Measurements from ENCODE around the gene FAM76B. TPM values are rescaled to one million over a fixed set of nuclear protein-coding genes. Genes with fewer than 3 reads are reported as not detected.

Gene FAM76B
- total RNA-seq, 1 donor from 2014 or later, result 139 TPM

- no peaks in the 10 kb centered on the region for H3K27me3 ChIP-seq
- H2AFZ ChIP-seq (replicated peaks), result no peak overlapping the region
- Mint-ChIP-seq H3K27ac (no peak overlapping the region), H3K4me3 (no peak overlapping the region), H3K4me1 (no peaks in the 10 kb centered on the region), H3K9me3 (no peaks in the 10 kb centered on the region), H3K27me3 (ENCODE audit: insufficient read depth, low read depth) (no peaks in the 10 kb centered on the region), H3K36me3 (no peaks in the 10 kb centered on the region)
- no peaks in the 10 kb centered on the region for H3K79me2 ChIP-seq (ENCODE audit: low read depth)
- no peaks in the 10 kb centered on the region for H4K20me1 ChIP-seq (ENCODE audit: low read depth)
- DNase-seq (ENCODE audit: low spot score), result no peak
- H3K4me3 ChIP-seq, result no peak overlapping the region
- H3K27ac ChIP-seq, result no peak overlapping the region
- no peak overlapping the region for H3K9ac ChIP-seq
- no peaks in the 10 kb centered on the region for H3K9me3 ChIP-seq (ENCODE audit: low read depth)
- H3K4me2 ChIP-seq, result no peak overlapping the region
- no peaks in the 10 kb centered on the region for H3F3A ChIP-seq (ENCODE audit: low read depth)
- no peak for TF ChIP-seq EZH2 (IDR thresholded peaks at IDR 0.05)
- TF ChIP-seq EZH2phosphoT487 (IDR thresholded peaks at IDR 0.05), result no peak
- TF ChIP-seq CTCF (IDR thresholded peaks at IDR 0.05), result no peak
- H3K4me1 ChIP-seq, result no peaks in the 10 kb centered on the region
- H3K36me3 ChIP-seq, result no peaks in the 10 kb centered on the region
Observed at GRCh38 chr11:95729462-95729861, 60.1 kb downstream of the FAM76B start.

GRCh38 chr11:95728790-95729189, 60.8 kb downstream of the FAM76B start:
- no peak overlapping the region for H3K27ac ChIP-seq
- no peaks in the 10 kb centered on the region for H3K79me2 ChIP-seq (ENCODE audit: low read depth)
- no peaks in the 10 kb centered on the region for H3K4me1 Mint-ChIP-seq
- H3K27ac Mint-ChIP-seq, result no peak overlapping the region
- no peaks in the 10 kb centered on the region for H4K20me1 ChIP-seq (ENCODE audit: low read depth)
- no peaks in the 10 kb centered on the region for H3K36me3 ChIP-seq
- no peak for TF ChIP-seq CTCF (IDR thresholded peaks at IDR 0.05)
- TF ChIP-seq EZH2phosphoT487 (IDR thresholded peaks at IDR 0.05), result no peak
- no peak for TF ChIP-seq EZH2 (IDR thresholded peaks at IDR 0.05)
- no peak overlapping the region for H3K9ac ChIP-seq
- H3K4me3 ChIP-seq, result no peak overlapping the region
- no peaks in the 10 kb centered on the region for H3F3A ChIP-seq (ENCODE audit: low read depth)
- no peaks in the 10 kb centered on the region for H3K9me3 Mint-ChIP-seq
- no peak overlapping the region for H3K4me2 ChIP-seq
- no peaks in the 10 kb centered on the region for H3K4me1 ChIP-seq
- no peak for DNase-seq (ENCODE audit: low spot score)
- H2AFZ ChIP-seq (replicated peaks), result no peak overlapping the region
- peaks cover 2% of the 10 kb centered on the region for H3K27me3 Mint-ChIP-seq (ENCODE audit: insufficient read depth, low read depth)
- H3K4me3 Mint-ChIP-seq, result no peak overlapping the region
- H3K36me3 Mint-ChIP-seq, result no peaks in the 10 kb centered on the region
- H3K27me3 ChIP-seq, result no peaks in the 10 kb centered on the region
- no peaks in the 10 kb centered on the region for H3K9me3 ChIP-seq (ENCODE audit: low read depth)

GRCh38 chr11:95728094-95728493, 61.5 kb downstream of the FAM76B start:
- no peak overlapping the region for H3K27ac ChIP-seq

More at GRCh38 chr11:95728094-95728493, 61.5 kb downstream of the FAM76B start:
- H2AFZ ChIP-seq (replicated peaks), result no peak overlapping the region
- H3K4me3 ChIP-seq, result no peak overlapping the region
- no peaks in the 10 kb centered on the region for H3K27me3 ChIP-seq
- Mint-ChIP-seq H3K36me3 (no peaks in the 10 kb centered on the region), H3K4me1 (no peaks in the 10 kb centered on the region), H3K27me3 (ENCODE audit: insufficient read depth, low read depth) (peaks cover 2% of the 10 kb centered on the region), H3K9me3 (no peaks in the 10 kb centered on the region), H3K27ac (no peak overlapping the region), H3K4me3 (no peak overlapping the region)
- no peak overlapping the region for H3K9ac ChIP-seq
- TF ChIP-seq EZH2 (IDR thresholded peaks at IDR 0.05) (no peak), CTCF (IDR thresholded peaks at IDR 0.05) (no peak), EZH2phosphoT487 (IDR thresholded peaks at IDR 0.05) (no peak)
- no peaks in the 10 kb centered on the region for H3K79me2 ChIP-seq (ENCODE audit: low read depth)
- H3K4me2 ChIP-seq, result no peak overlapping the region
- H3K36me3 ChIP-seq, result no peaks in the 10 kb centered on the region
- no peak for DNase-seq (ENCODE audit: low spot score)
- H3F3A ChIP-seq (ENCODE audit: low read depth), result no peaks in the 10 kb centered on the region
- H3K4me1 ChIP-seq, result no peaks in the 10 kb centered on the region
- no peaks in the 10 kb centered on the region for H4K20me1 ChIP-seq (ENCODE audit: low read depth)
- no peaks in the 10 kb centered on the region for H3K9me3 ChIP-seq (ENCODE audit: low read depth)
